ENCODE results near the gene AKNAD1. TPM values are rescaled to one million over a fixed set of nuclear protein-coding genes. Genes with fewer than 3 reads are reported as not detected.

Gene AKNAD1
- total and polyA plus RNA-seq, 2 donors (not counting 1 experiment from before 2014, with no cell fraction given), result not detected

DNA sequence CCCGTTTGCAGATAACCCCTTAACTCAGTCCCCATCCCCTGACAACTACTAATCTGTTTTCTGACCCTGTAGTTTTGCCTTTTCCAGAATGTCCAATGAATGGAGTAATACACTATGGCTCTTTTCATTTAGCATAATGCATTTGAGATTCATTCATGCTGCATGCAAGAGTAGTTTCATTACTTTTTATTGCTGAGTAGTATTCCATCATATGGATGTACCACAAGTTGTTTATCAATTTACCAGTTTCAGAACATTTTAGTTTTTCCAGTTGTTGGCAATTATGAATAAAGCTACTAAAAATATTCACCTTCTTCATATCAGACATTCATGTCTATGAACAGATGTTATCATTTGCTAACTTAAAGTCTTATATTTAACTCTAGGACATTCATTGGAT lies 65.1 kb downstream of the AKNAD1 start:
- ChIA-PET CTCF (interaction anchor here (0.7 kb wide), 1 partner anchor 107 kb away, joined by 4 read pairs; no protein-coding TSS in a partner anchor), POLR2A (no interaction called here)
- H3K36me3 ChIP-seq (replicated peaks in 1 of 2; ENCODE audit: control extremely low read depth in 1 of 2, control insufficient read depth in 1 of 2, extremely low read depth in 1 of 2, insufficient read depth in 2 of 2, low read length in 1 of 2), result peaks cover 7 to 45% of the 10 kb centered on the region in 2 experiments
- ATAC-seq (ENCODE audit: low read depth) (no peak), DNase-seq (no peak)
- H3K27ac ChIP-seq (ENCODE audit: low read length in 2 of 2), result no peak overlapping the region
- no CpG with 5 or more reads among the region's 1 CpG for WGBS (ENCODE audit: insufficient coverage)
- Mint-ChIP-seq H3K4me3 (no peak overlapping the region), H3K27ac (no peak overlapping the region), H3K4me1 (no peaks in the 10 kb centered on the region), H3K9me3 (ENCODE audit: insufficient read depth) (peaks cover 10% of the 10 kb centered on the region), H3K27me3 (no peaks in the 10 kb centered on the region)
- no peak overlapping the region for H2AFZ ChIP-seq (ENCODE audit: insufficient read depth, low read depth, low read length, poor library complexity, severe bottlenecking)
- no peaks in the 10 kb centered on the region for H3K79me2 ChIP-seq (ENCODE audit: control insufficient read depth, insufficient read depth, low read length)
- H3K4me3 ChIP-seq (ENCODE audit: control extremely low read depth in 1 of 5, extremely low read depth in 1 of 5, insufficient read depth in 1 of 5, low read depth in 2 of 5, low read length in 4 of 5), result no peak overlapping the region
- H3K4me1 ChIP-seq (ENCODE audit: control insufficient read depth in 2 of 2, insufficient read depth in 2 of 2, low read length in 2 of 2), result no peaks in the 10 kb centered on the region
- no peaks in the 10 kb centered on the region for H3K27me3 ChIP-seq (replicated peaks in 1 of 4; ENCODE audit: control extremely low read depth in 1 of 4, control insufficient read depth in 3 of 4, insufficient read depth in 4 of 4, low read length in 3 of 4)
- TF ChIP-seq, protein P1, sequence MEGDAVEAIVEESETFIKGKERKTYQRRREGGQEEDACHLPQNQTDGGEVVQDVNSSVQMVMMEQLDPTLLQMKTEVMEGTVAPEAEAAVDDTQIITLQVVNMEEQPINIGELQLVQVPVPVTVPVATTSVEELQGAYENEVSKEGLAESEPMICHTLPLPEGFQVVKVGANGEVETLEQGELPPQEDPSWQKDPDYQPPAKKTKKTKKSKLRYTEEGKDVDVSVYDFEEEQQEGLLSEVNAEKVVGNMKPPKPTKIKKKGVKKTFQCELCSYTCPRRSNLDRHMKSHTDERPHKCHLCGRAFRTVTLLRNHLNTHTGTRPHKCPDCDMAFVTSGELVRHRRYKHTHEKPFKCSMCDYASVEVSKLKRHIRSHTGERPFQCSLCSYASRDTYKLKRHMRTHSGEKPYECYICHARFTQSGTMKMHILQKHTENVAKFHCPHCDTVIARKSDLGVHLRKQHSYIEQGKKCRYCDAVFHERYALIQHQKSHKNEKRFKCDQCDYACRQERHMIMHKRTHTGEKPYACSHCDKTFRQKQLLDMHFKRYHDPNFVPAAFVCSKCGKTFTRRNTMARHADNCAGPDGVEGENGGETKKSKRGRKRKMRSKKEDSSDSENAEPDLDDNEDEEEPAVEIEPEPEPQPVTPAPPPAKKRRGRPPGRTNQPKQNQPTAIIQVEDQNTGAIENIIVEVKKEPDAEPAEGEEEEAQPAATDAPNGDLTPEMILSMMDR (IDR thresholded peaks at IDR 0.05), result no peak
- TF ChIP-seq EZH2 (IDR thresholded peaks at IDR 0.05; ENCODE audit: borderline replicate concordance, insufficient read depth, low read depth, low read length, poor library complexity, severe bottlenecking), result no peak
- no peak overlapping the region for H3K4me2 ChIP-seq (replicated peaks; ENCODE audit: low read depth, low read length, poor library complexity, severe bottlenecking)
- H4K20me1 ChIP-seq (ENCODE audit: control insufficient read depth, insufficient read depth, low read length, poor library complexity, severe bottlenecking), result no peaks in the 10 kb centered on the region
- no peak overlapping the region for H3K9ac ChIP-seq (ENCODE audit: low read length)
- H3K9me3 ChIP-seq (ENCODE audit: control extremely low read depth in 1 of 3, control insufficient read depth in 2 of 3, insufficient read depth in 1 of 3, low read length in 2 of 3), result peaks cover 0 to 16% (median 7%) of the 10 kb centered on the region in 3 donors
- intact Hi-C loops (cut with micrococcal nuclease), result no loop called here

DNA sequence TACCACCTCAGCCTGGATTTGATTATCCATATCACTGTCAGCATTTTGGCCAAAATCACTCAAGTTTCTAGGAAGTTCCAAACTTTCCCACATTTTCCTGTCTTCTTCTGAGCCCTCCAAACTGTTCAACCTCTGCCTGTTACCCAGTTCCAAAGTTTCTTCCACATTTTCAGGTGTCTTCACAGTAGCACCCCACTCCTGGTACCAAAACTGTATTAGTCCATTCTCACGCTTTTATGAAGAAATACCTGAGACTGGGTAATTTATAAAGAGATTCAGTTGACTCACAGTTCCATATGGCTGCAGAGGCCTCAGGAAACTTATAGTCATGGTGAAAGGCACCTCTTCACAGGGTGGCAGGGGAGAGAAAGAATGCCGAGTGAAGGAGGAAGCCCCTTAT lies 71.0 kb downstream of the AKNAD1 start:
- Mint-ChIP-seq H3K4me3 (no peak overlapping the region), H3K27me3 (no peaks in the 10 kb centered on the region), H3K4me1 (no peaks in the 10 kb centered on the region), H3K9me3 (ENCODE audit: insufficient read depth) (peaks cover 6% of the 10 kb centered on the region), H3K27ac (no peak overlapping the region)
- Histone ChIP-seq H3K4me2 (replicated peaks; ENCODE audit: low read depth, low read length, poor library complexity, severe bottlenecking) (no peak overlapping the region), H3K9me3 (ENCODE audit: control extremely low read depth in 1 of 3, control insufficient read depth in 2 of 3, insufficient read depth in 1 of 3, low read length in 2 of 3) (peaks cover 1 to 14% (median 13%) of the 10 kb centered on the region in 3 donors), H3K9ac (ENCODE audit: low read length) (no peak overlapping the region), H4K20me1 (ENCODE audit: control insufficient read depth, insufficient read depth, low read length, poor library complexity, severe bottlenecking) (no peaks in the 10 kb centered on the region), H3K36me3 (replicated peaks in 1 of 2; ENCODE audit: control extremely low read depth in 1 of 2, control insufficient read depth in 1 of 2, extremely low read depth in 1 of 2, insufficient read depth in 2 of 2, low read length in 1 of 2) (peaks cover 2 to 38% of the 10 kb centered on the region in 2 experiments), H3K27me3 (replicated peaks in 1 of 4; ENCODE audit: control extremely low read depth in 1 of 4, control insufficient read depth in 3 of 4, insufficient read depth in 4 of 4, low read length in 3 of 4) (no peaks in the 10 kb centered on the region), H3K4me3 (ENCODE audit: control extremely low read depth in 1 of 5, extremely low read depth in 1 of 5, insufficient read depth in 1 of 5, low read depth in 2 of 5, low read length in 4 of 5) (no peak overlapping the region), H3K4me1 (ENCODE audit: control insufficient read depth in 2 of 2, insufficient read depth in 2 of 2, low read length in 2 of 2) (no peaks in the 10 kb centered on the region), H2AFZ (ENCODE audit: insufficient read depth, low read depth, low read length, poor library complexity, severe bottlenecking) (no peak overlapping the region), H3K79me2 (ENCODE audit: control insufficient read depth, insufficient read depth, low read length) (no peaks in the 10 kb centered on the region), H3K27ac (ENCODE audit: low read length in 2 of 2) (no peak overlapping the region)
- ChIA-PET CTCF (no interaction called here), POLR2A (no interaction called here)
- intact Hi-C loops (cut with micrococcal nuclease), result no loop called here
- DNase-seq, result no peak
- ATAC-seq (ENCODE audit: low read depth), result no peak
- TF ChIP-seq, protein P1 (IDR thresholded peaks at IDR 0.05), result no peak
- no peak for TF ChIP-seq EZH2 (IDR thresholded peaks at IDR 0.05; ENCODE audit: borderline replicate concordance, insufficient read depth, low read depth, low read length, poor library complexity, severe bottlenecking)
- WGBS (ENCODE audit: insufficient coverage), result no CpG with 5 or more reads among the region's 2 CpGs
